DMS153 treated with DMSO at 0.1 percent for 48 hours (cell line): Measurements from ENCODE around the gene EVA1A.
"Not testable (repeated sequence)": the region's sequence is repeated elsewhere in the genome, so short reads cannot be mapped to it uniquely, and the experiment has no call there.

Experiments
- DNase-seq: peaks from one replicate; lab custom pipeline; 2025; ENCODE audit not compliant: unreplicated experiment; lab: John Stamatoyannopoulos, UW

Gene EVA1A

GRCh38 chr2:75491129-75491753 lies 69.5 kb downstream of the EVA1A start:
- DNase-seq = no peak

- no peak for DNase-seq
These were observed 71.0 kb downstream of the EVA1A start for GRCh38 chr2:75489721-75490120.

- no peak for DNase-seq
These were observed 72.6 kb downstream of the EVA1A start for GRCh38 chr2:75488157-75488556.

- DNase-seq = not testable (repeated sequence)
These were observed 74.0 kb downstream of the EVA1A start for GRCh38 chr2:75486735-75487134.

- DNase-seq = no peak
These were observed 75.9 kb downstream of the EVA1A start for GRCh38 chr2:75484840-75485239.

GRCh38 chr2:75483878-75484277 lies 76.9 kb downstream of the EVA1A start:
- DNase-seq = no peak

GRCh38 chr2:75482398-75482797 lies 78.3 kb downstream of the EVA1A start:
- no peak for DNase-seq

- peak; percentile 85 for DNase-seq
These were observed 79.5 kb downstream of the EVA1A start for GRCh38 chr2:75480971-75481836.

GRCh38 chr2:75477696-75478095 lies 83.0 kb downstream of the EVA1A start:
- not testable (repeated sequence) for DNase-seq

- no peak for DNase-seq
These were observed 84.0 kb downstream of the EVA1A start for GRCh38 chr2:75476761-75477160.

GRCh38 chr2:75475976-75476375 lies 84.8 kb downstream of the EVA1A start:
- no peak for DNase-seq

- no peak for DNase-seq
These were observed 85.7 kb downstream of the EVA1A start for GRCh38 chr2:75475049-75475448.

- no peak for DNase-seq
These were observed 86.6 kb downstream of the EVA1A start for GRCh38 chr2:75474115-75474514.

- no peak for DNase-seq
These were observed 93.9 kb downstream of the EVA1A start for GRCh38 chr2:75466708-75467311.

GRCh38 chr2:75465317-75465984 lies 95.3 kb downstream of the EVA1A start:
- peak; percentile 49 for DNase-seq

- DNase-seq = no peak
These were observed 96.3 kb downstream of the EVA1A start for GRCh38 chr2:75464348-75464946.

- DNase-seq = no peak
These were observed 98.0 kb downstream of the EVA1A start for GRCh38 chr2:75462721-75463120.

- DNase-seq = no peak
These were observed 98.5 kb downstream of the EVA1A start for GRCh38 chr2:75462206-75462605.

- DNase-seq = no peak
These were observed 100.1 kb downstream of the EVA1A start for GRCh38 chr2:75460630-75461029.

GRCh38 chr2:75459565-75460310 lies 101.0 kb downstream of the EVA1A start:
- no peak for DNase-seq
